ENCODE results near the gene RPP38.

The RPP38 gene

DNA sequence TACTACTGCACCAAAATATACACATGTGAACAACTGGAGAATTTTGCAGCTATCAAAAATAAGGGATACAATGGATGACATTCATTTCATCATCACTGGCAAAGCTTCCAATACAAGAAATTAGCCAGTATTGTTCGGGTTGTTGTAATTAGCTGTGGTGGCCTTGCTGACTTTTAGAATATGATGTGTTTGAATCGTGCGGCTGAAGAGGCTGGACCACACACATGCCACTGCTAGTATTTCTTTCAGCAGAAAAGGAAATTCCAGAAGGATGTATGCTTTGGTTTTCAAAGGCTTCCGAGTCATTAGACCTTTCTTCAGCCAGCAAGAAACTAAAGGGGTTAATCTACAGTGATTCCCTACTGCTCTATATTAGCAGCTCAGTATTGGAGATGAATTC lies 16.6 kb downstream of the RPP38 start:
- DNase-seq, result no peak
- in situ Hi-C loops (cut with HindIII; ENCODE audit: low pct_ligation_motif_present, low sequenced_read_pairs), result no loop called here

DNA sequence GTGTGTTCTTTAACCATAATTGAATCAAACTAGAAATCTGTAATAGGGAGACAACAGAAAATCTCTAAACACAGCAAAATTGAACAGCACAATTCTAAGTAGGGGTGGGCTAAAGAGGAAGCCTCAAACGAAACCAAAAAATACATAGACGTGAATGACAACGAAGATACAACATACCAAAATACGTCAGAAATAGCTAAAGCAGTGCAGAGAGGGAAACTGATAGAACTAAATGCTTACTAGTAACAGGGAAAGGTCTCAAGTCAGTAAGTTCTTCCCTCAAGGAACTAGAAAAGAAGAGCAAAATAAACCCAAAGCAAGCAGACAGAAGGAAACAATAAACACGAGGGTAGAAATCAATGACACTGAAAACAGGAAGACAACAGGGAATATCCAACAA lies 19.1 kb downstream of the RPP38 start:
- Histone ChIP-seq H3K27ac (no peak overlapping the region), H3K4me3 (ENCODE audit: low read depth, low read length) (no peak overlapping the region), H3K36me3 (replicated peaks) (peaks cover 36% of the 10 kb centered on the region), H3K27me3 (replicated peaks) (no peaks in the 10 kb centered on the region)
- in situ Hi-C loops (cut with HindIII; ENCODE audit: low pct_ligation_motif_present, low sequenced_read_pairs), result no loop called here
- TF ChIP-seq CTCF (IDR thresholded peaks at IDR 0.05; ENCODE audit: low read depth, low read length, missing control alignments), result no peak
- no peak for DNase-seq

More for the DNA sequence above, 16.6 kb downstream of the RPP38 start:
- H3K4me3 ChIP-seq (ENCODE audit: low read depth, low read length), result no peak overlapping the region
- H3K27me3 ChIP-seq (replicated peaks), result no peaks in the 10 kb centered on the region
- H3K36me3 ChIP-seq (replicated peaks), result peaks cover 33% of the 10 kb centered on the region
- no peak for TF ChIP-seq CTCF (IDR thresholded peaks at IDR 0.05; ENCODE audit: low read depth, low read length, missing control alignments)
- no peak overlapping the region for H3K27ac ChIP-seq

- H3K27ac ChIP-seq, result no peak overlapping the region
- H3K27me3 ChIP-seq (replicated peaks), result no peaks in the 10 kb centered on the region
- in situ Hi-C loops (cut with HindIII; ENCODE audit: low pct_ligation_motif_present, low sequenced_read_pairs), result no loop called here
- TF ChIP-seq CTCF (IDR thresholded peaks at IDR 0.05; ENCODE audit: low read depth, low read length, missing control alignments), result no peak
- peaks cover 27% of the 10 kb centered on the region for H3K36me3 ChIP-seq (replicated peaks)
- no peak overlapping the region for H3K4me3 ChIP-seq (ENCODE audit: low read depth, low read length)
- DNase-seq, result no peak
These were observed 21.5 kb downstream of the RPP38 start for GRCh38 chr10:15118615-15119014.

DNA sequence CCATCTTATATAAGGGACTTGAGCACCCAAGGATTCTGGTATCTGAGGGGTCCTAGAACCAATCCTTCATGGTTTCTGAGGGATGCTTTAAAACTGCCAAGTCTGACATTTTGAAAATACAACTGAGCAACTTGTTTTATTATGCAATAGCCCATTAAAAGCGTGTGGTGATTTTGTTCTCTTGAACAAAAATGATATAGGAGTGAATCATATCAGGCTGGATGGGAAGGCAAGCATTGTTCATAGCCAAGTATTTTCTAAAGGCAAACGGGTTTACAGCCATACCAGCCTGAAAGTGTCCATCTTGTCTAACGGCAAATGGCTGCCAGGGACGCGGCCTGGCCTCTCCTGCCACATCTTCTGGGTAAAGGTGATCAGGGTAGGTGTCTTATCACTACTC lies 23.4 kb downstream of the RPP38 start:
- Histone ChIP-seq H3K4me3 (ENCODE audit: low read depth, low read length) (no peak overlapping the region), H3K27ac (peak overlapping the region; percentile 56), H3K36me3 (replicated peaks) (peaks cover 39% of the 10 kb centered on the region), H3K27me3 (replicated peaks) (no peaks in the 10 kb centered on the region)
- TF ChIP-seq CTCF (IDR thresholded peaks at IDR 0.05; ENCODE audit: low read depth, low read length, missing control alignments), result no peak
- in situ Hi-C loops (cut with HindIII; ENCODE audit: low pct_ligation_motif_present, low sequenced_read_pairs), result no loop called here
- DNase-seq, result peak; percentile 49

- in situ Hi-C loops (cut with HindIII; ENCODE audit: low pct_ligation_motif_present, low sequenced_read_pairs), result no loop called here
- H3K36me3 ChIP-seq (replicated peaks), result peaks cover 42% of the 10 kb centered on the region
These were observed 24.6 kb downstream of the RPP38 start for GRCh38 chr10:15121707-15122106.

More at GRCh38 chr10:15121707-15122106, 24.6 kb downstream of the RPP38 start:
- Histone ChIP-seq H3K27ac (peak overlapping the region; percentile 90), H3K4me3 (ENCODE audit: low read depth, low read length) (no peak overlapping the region), H3K27me3 (replicated peaks) (no peaks in the 10 kb centered on the region)
- TF ChIP-seq CTCF (IDR thresholded peaks at IDR 0.05; ENCODE audit: low read depth, low read length, missing control alignments), result no peak
- no peak for DNase-seq

Data from brain microvascular endothelial cell (primary cell).